Epithelial cell of proximal tubule (primary cell): ENCODE measurements around the gene CYP2R1. TPM values are rescaled to one million over a fixed set of nuclear protein-coding genes. Genes with fewer than 3 reads are reported as not detected.

Source experiments
- DNase-seq: peaks from one replicate; pipeline ENCODE4 v3.0.0-alpha.2; 2011; ENCODE audit warnings: low read depth
- H3K4me3 ChIP-seq: 2 replicates; pipeline ENCODE4 v1.5.1; 2011; ENCODE audit warnings: low read depth, mild to moderate bottlenecking, low read length
- total RNA-seq: library from RNA; depleted of rRNA; stranded (reverse); fragments of >200 nt; gene quantifications from 2 replicates; pipeline ENCODE4 v1.2.3, GENCODE V29; 2015
- TF ChIP-seq, protein P1 (sequence below): conservative IDR thresholded peaks from 2 replicates; pipeline ENCODE4 v1.5.1; 2012; ENCODE audit warnings: low read depth, mild to moderate bottlenecking, low read length

CYP2R1 gene
- total RNA-seq, 1 donor from 2014 or later: 6.2 TPM

DNA sequence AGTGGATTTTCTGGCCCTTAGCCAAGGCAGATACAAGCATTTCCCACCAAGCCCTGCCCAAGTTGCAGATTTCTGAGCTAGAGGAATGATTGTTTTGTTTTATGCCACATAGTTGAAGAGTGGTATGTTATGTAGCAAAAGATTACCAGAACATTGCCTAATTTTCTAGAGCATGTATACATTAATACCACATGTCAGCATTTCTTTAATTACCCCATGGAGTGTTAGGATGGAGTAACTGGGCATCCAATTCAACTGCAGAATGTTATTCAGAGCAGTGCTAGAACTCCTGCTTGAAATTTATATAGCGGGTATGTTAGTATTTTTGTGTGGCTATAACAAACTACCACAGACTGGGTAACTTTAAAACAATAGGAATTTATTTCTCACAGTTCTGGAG lies 24.4 kb upstream of the CYP2R1 start:
- DNase-seq: no peak
- H3K4me3 ChIP-seq: no peak overlapping the region
- TF ChIP-seq, protein P1, sequence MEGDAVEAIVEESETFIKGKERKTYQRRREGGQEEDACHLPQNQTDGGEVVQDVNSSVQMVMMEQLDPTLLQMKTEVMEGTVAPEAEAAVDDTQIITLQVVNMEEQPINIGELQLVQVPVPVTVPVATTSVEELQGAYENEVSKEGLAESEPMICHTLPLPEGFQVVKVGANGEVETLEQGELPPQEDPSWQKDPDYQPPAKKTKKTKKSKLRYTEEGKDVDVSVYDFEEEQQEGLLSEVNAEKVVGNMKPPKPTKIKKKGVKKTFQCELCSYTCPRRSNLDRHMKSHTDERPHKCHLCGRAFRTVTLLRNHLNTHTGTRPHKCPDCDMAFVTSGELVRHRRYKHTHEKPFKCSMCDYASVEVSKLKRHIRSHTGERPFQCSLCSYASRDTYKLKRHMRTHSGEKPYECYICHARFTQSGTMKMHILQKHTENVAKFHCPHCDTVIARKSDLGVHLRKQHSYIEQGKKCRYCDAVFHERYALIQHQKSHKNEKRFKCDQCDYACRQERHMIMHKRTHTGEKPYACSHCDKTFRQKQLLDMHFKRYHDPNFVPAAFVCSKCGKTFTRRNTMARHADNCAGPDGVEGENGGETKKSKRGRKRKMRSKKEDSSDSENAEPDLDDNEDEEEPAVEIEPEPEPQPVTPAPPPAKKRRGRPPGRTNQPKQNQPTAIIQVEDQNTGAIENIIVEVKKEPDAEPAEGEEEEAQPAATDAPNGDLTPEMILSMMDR: no peak

DNA sequence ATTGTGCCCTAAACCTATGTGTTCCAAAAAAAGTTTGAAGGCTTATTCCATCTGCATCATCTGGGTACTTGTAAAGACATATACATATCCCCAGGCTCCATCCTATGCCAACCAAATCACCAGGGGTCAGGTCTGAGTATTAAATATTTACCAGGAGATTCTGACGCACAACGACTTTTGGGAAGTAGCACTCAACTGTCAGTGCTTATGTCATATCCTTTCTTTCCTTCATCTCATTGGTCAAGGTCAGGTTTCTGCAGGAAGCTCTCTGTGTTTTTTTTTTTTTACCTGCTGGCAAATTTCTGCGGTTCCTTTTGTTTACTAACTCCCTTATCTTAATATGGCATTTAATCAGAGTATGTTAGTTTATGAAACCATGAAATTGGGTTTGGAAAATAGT lies 22.5 kb upstream of the CYP2R1 start:
- H3K4me3 ChIP-seq: no peak overlapping the region
- TF ChIP-seq, protein P1: no peak
- DNase-seq: no peak

DNA sequence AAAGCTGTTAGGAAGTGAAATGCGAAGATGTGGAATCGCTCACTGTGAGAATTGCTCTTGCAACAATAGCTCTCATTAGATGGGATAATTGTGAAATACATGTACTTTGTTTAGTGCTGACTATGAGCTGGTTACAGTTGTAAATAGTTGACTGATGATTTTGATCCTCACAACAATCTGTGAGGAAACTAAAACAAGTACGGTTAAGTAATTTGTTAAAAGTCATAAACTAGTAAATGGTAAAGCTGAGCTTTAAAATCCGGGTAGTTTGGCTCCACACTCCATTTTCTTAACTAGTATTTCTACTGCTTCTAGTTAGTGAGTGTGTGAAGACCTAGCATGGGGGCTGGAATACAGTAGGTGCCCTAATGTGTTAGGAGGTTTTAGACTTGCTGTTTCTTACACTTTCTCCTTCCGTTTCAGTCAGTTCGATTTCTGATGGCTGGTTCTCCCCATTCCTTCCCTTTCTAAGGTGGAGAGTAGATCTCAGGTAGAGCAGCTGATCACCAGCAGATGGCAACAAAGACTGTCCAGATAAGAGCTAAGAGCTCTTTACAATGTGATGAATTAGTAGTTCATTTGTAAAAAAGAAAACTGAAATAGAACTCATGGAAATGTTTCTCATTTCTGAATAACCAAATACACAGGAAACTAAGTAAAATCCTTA lies 16.3 kb upstream of the CYP2R1 start:
- H3K4me3 ChIP-seq: no peak overlapping the region
- TF ChIP-seq, protein P1: peak; percentile 87
- DNase-seq: no peak

DNA sequence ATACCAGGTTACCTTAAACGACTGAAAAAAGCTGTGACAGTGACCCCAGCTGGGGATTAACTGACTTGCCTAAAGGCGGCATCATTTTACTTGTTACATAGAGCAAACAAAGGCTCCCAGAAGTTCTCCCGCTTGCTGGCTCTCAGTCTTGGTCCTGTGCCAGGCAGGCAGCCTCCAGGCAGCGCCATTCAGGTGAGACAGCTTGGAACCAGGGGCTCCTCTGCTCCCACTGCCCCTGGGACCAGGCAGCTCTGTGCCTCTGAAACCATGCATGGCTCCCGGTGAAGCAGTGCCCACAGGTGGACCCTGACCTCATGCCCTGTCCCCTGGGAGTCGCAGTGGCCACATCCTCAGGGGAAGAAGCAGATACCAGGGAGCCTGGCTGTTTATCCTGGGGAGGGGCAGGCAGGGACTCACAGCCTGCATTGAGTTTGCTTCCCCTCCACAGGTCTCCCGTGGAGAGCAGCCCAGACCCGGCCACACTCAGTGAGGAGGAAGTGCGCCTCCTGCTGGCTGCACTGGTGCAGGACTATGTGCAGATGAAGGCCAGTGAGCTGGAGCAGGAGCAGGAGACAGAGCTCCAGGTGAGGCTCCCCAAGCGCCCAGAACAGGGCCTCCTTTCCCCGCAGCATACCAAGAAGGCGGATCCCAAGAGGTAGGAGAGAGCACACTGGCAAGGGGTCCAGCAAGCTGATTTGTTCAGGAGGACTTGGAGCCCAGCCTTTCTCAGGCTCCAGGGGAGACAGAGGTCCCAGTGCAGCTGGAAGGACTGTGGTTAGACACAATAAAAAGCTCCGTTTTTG lies 15.6 kb upstream of the CYP2R1 start:
- TF ChIP-seq, protein P1: peak; percentile 83
- H3K4me3 ChIP-seq: no peak overlapping the region
- DNase-seq: no peak

DNA sequence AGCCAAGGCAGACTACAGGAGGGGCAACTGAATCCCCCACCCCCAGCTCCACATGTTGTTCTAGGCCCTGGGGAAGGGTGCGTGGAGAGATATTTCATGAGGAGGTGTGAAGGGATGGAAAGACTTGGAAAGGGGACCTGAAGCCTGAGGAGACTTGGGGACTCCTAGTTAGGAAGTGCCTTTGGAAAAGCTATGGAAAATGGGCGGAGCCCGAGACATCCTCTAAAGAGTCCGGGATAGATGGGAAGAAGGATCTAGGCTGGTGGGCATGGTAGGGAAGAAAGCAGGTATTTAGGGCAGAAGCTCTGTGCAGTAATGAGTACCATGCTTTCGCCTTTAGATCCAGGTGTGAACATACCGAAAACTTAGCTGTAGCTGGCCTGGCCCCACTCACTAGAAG lies 15.0 kb upstream of the CYP2R1 start:
- no peak for DNase-seq
- H3K4me3 ChIP-seq: no peak overlapping the region
- TF ChIP-seq, protein P1: no peak

DNA sequence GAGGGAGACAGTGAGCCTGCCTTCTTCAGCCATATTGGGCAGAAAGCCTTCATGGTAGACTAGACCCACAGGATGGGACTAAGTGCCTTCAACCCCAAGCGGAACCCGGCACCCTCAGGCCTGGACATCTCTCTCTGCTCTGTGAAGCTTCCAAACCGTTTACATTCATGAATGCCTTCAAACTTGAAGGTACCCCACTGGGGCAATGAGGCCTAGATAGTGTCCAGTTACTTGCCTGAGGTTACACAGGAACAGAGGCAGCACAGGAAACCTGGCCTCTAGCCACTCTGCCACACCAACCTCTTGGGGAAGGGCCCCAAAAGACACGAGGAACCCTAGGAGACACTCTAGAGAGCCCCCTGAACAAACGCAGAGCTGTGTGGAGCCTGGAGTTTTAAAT lies 14.5 kb upstream of the CYP2R1 start:
- H3K4me3 ChIP-seq: no peak overlapping the region
- no peak for DNase-seq

More for the DNA sequence above, 14.5 kb upstream of the CYP2R1 start:
- TF ChIP-seq, protein P1: no peak
